Loucy (cell line): ENCODE data around the gene RNF223.

Source experiments
- H2AFZ ChIP-seq: fragments of 200-600 bp; sonication (generic); 2 replicates; pipeline ENCODE4 v1.6.0; 2016; ENCODE audit warnings: antibody characterized with exemption, mild to moderate bottlenecking, low read length, moderate library complexity
- H3F3A ChIP-seq: fragments of 200-600 bp; 2 replicates; pipeline ENCODE4 v1.6.0; 2016; ENCODE audit warnings: antibody characterized with exemption, low read depth, mild to moderate bottlenecking
- H3K27me3 ChIP-seq: fragments of 200-600 bp; sonication (generic); 2 replicates; pipeline ENCODE4 v1.6.1; 2014; ENCODE audit warnings: low read length, mild to moderate bottlenecking; ENCODE audit not compliant: insufficient read depth, poor library complexity, severe bottlenecking
- H3K36me3 ChIP-seq: fragments of 200-600 bp; sonication (generic); 2 replicates; pipeline ENCODE4 v1.6.1; 2016; ENCODE audit warnings: low read length; ENCODE audit not compliant: insufficient read depth
- H3K4me1 ChIP-seq: fragments of 200-600 bp; sonication (generic); 2 replicates; pipeline ENCODE4 v1.5.1; 2014; ENCODE audit warnings: low read length, mild to moderate bottlenecking; ENCODE audit not compliant: insufficient read depth, poor library complexity, severe bottlenecking
- H3K4me2 ChIP-seq: fragments of 200-600 bp; sonication (generic); 2 replicates; pipeline ENCODE4 v1.6.0; 2014; ENCODE audit warnings: antibody characterized with exemption, low read length, low read depth, mild to moderate bottlenecking; ENCODE audit not compliant: poor library complexity, severe bottlenecking
- H3K4me3 ChIP-seq: fragments of 200-600 bp; sonication (generic); 2 replicates; pipeline ENCODE4 v1.5.1; 2014; ENCODE audit warnings: low read length, mild to moderate bottlenecking, mixed read lengths; ENCODE audit not compliant: poor library complexity, severe bottlenecking
- H3K79me2 ChIP-seq: fragments of 200-600 bp; sonication (generic); 2 replicates; pipeline ENCODE4 v1.6.1; 2014; ENCODE audit warnings: low read length; ENCODE audit not compliant: insufficient read depth
- H3K9ac ChIP-seq: fragments of 200-600 bp; sonication (generic); 2 replicates; pipeline ENCODE4 v1.6.0; 2014; ENCODE audit warnings: mild to moderate bottlenecking, low read depth, low read length, moderate library complexity; ENCODE audit not compliant: poor library complexity, severe bottlenecking
- H3K9me2 ChIP-seq: fragments of 200-600 bp; sonication (generic); replicated peaks from 2 replicates; pipeline ENCODE4 v1.6.1; 2016; ENCODE audit warnings: low read depth, low read length, mixed read lengths
- H3K9me3 ChIP-seq: fragments of 200-600 bp; sonication (generic); 2 replicates; pipeline ENCODE4 v1.6.1; 2014; ENCODE audit warnings: mild to moderate bottlenecking, antibody characterized with exemption, low read length, low read depth; ENCODE audit not compliant: insufficient read depth
- H4K20me1 ChIP-seq: fragments of 200-600 bp; sonication (generic); 2 replicates; pipeline ENCODE4 v1.6.0; 2014; ENCODE audit warnings: antibody characterized with exemption, low read length, mild to moderate bottlenecking; ENCODE audit not compliant: insufficient read depth, poor library complexity, severe bottlenecking
- EZH2phosphoT487 ChIP-seq: fragments of 200-600 bp; IDR thresholded peaks from 2 replicates; pipeline ENCODE4 v1.6.1; 2018; ENCODE audit warnings: antibody characterized with exemption, mild to moderate bottlenecking, moderate library complexity, borderline replicate concordance
- TF ChIP-seq, protein P1 (sequence below): fragments of 200-600 bp; sonication (generic); conservative IDR thresholded peaks from 2 replicates; pipeline ENCODE4 v1.5.1; 2014; ENCODE audit warnings: mild to moderate bottlenecking, antibody characterized with exemption, low read length

The RNF223 gene

DNA sequence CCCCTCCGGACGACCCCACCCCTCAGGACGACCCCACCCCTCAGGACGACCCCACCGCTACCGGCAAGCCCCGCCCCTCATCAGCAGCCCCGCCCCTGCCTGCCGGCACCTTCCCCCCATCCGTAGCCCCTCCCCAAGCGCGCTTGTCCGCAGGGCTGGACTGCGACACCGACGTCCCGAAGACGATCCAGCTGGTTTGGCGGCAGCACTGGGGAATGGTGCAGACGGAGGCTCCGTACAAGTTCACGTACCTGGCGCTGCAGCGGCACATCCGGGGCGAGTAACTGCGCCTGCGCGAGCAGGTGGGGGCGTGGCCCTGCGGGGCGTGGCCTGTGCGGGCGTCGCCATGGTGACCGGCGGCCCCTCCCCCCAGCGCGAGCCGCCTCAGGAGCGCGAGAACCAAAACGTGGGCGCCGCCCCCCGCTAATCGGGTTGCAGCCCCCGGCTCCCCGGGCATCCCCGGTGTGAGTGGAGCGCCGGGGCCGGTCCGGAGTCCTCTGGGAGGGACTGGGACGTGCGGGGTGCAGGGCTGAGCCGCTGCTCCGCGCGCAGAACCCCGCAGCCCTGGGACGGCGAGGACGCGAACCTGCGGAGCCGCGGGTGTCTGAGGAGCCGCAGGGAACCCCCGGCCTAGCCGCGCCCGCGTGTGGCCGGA lies 4.9 kb downstream of the RNF223 start:
- no peaks in the 10 kb centered on the region for H3K9me3 ChIP-seq
- H3K79me2 ChIP-seq: no peaks in the 10 kb centered on the region
- H3K27me3 ChIP-seq: no peaks in the 10 kb centered on the region
- TF ChIP-seq, protein P1, sequence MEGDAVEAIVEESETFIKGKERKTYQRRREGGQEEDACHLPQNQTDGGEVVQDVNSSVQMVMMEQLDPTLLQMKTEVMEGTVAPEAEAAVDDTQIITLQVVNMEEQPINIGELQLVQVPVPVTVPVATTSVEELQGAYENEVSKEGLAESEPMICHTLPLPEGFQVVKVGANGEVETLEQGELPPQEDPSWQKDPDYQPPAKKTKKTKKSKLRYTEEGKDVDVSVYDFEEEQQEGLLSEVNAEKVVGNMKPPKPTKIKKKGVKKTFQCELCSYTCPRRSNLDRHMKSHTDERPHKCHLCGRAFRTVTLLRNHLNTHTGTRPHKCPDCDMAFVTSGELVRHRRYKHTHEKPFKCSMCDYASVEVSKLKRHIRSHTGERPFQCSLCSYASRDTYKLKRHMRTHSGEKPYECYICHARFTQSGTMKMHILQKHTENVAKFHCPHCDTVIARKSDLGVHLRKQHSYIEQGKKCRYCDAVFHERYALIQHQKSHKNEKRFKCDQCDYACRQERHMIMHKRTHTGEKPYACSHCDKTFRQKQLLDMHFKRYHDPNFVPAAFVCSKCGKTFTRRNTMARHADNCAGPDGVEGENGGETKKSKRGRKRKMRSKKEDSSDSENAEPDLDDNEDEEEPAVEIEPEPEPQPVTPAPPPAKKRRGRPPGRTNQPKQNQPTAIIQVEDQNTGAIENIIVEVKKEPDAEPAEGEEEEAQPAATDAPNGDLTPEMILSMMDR: no peak
- TF ChIP-seq EZH2phosphoT487: no peak
- H3K9me2 ChIP-seq: no peaks in the 10 kb centered on the region
- H3K9ac ChIP-seq: no peak overlapping the region
- H3K4me3 ChIP-seq: no peak overlapping the region
- no peaks in the 10 kb centered on the region for H4K20me1 ChIP-seq
- no peaks in the 10 kb centered on the region for H3F3A ChIP-seq
- H3K36me3 ChIP-seq: no peaks in the 10 kb centered on the region
- no peak overlapping the region for H2AFZ ChIP-seq
- H3K4me1 ChIP-seq: no peaks in the 10 kb centered on the region
- no peak overlapping the region for H3K4me2 ChIP-seq

- Histone ChIP-seq H3K4me2 (no peak overlapping the region), H3K4me1 (peaks cover under 1% of the 10 kb centered on the region)
- TF ChIP-seq EZH2phosphoT487: no peak
- TF ChIP-seq, protein P1: no peak
Measured at GRCh38 chr1:1068517-1069055, 5.5 kb downstream of the RNF223 start.

GRCh38 chr1:1067860-1068516 lies 6.1 kb downstream of the RNF223 start:
- TF ChIP-seq EZH2phosphoT487: no peak
- TF ChIP-seq, protein P1: no peak
- H3K9ac ChIP-seq: no peak overlapping the region
- no peak overlapping the region for H3K4me3 ChIP-seq
- H3F3A ChIP-seq: no peaks in the 10 kb centered on the region
- H2AFZ ChIP-seq: no peak overlapping the region
- H3K79me2 ChIP-seq: no peaks in the 10 kb centered on the region
- H3K9me2 ChIP-seq: no peaks in the 10 kb centered on the region
- peaks cover 3% of the 10 kb centered on the region for H3K4me1 ChIP-seq
- no peaks in the 10 kb centered on the region for H3K27me3 ChIP-seq
- no peaks in the 10 kb centered on the region for H3K9me3 ChIP-seq
- no peak overlapping the region for H3K4me2 ChIP-seq
- no peaks in the 10 kb centered on the region for H4K20me1 ChIP-seq
- no peaks in the 10 kb centered on the region for H3K36me3 ChIP-seq

More at GRCh38 chr1:1068517-1069055, 5.5 kb downstream of the RNF223 start:
- H3K36me3 ChIP-seq: no peaks in the 10 kb centered on the region
- H2AFZ ChIP-seq: no peak overlapping the region
- H3K9me3 ChIP-seq: no peaks in the 10 kb centered on the region
- H3F3A ChIP-seq: no peaks in the 10 kb centered on the region
- H4K20me1 ChIP-seq: no peaks in the 10 kb centered on the region
- H3K9me2 ChIP-seq: no peaks in the 10 kb centered on the region
- H3K79me2 ChIP-seq: no peaks in the 10 kb centered on the region
- H3K4me3 ChIP-seq: no peak overlapping the region
- no peak overlapping the region for H3K9ac ChIP-seq
- H3K27me3 ChIP-seq: no peaks in the 10 kb centered on the region
